ENCODE results near the gene TXNDC17.

The TXNDC17 gene

DNA sequence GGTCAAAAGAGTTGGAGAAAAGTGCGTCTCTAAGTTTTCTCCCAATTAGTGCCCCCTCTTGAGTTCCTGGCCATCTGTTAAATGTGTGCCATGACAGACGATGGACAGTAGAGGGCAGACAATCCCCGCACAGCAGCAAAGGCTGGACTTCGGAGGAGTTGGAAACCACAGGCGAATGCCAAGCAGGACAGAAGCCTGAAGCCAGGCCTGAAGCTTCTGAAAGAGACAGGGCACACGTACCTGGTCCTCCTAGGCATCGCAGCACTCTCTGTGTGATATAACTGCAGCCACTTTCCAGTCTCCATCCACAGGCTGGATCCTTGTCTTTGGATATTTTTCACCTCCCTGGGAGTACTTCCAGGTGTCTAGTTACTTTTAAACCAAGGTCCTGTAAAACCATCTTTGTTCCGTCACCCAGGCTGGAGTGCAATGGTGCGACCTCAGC lies 25.2 kb downstream of the TXNDC17 start:
- DNase-seq, result peak; percentile 13

- no peak for DNase-seq
Measured at GRCh38 chr17:6666557-6666956, 25.7 kb downstream of the TXNDC17 start.

DNA sequence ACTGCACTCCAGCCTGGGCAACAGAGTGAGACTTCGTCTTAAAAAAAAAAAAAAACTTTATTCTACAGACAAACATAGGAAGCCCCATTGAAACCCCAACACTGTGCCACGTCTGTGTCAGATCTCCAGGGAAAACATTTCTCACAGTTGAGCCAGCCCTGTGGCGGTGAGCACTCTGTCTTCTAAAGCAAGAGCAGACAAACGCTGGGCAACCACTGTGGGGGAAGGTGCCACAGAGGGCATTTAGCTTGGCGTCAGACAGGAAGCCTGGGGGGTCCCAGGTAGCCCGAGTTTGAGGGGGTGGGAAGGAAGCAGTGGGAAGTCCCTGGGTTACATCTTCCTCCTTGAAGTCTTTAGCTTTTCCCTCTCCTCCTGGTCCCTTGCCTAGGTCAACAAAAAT lies 26.7 kb downstream of the TXNDC17 start:
- DNase-seq, result no peak

DNA sequence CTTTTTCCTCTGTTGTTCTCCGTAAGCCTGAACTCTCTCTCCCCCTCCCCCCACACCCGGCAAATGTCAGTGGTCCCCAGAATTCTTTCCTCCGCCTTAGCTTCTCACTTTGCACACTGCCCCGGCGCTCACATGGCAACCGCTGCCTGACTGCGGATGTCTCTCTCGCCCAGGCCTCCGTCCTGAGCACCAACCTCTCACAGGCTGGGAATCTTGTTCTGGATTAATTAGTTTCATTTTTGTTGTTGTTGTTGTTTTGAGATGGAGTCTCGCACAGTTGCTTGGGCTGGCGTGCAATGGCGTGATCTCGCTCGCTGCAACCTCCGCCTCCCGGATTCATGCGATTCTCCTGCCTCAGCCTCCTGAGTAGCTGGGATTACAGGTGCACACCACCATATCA lies 27.4 kb downstream of the TXNDC17 start:
- DNase-seq, result no peak

- DNase-seq, result no peak
Measured at GRCh38 chr17:6668727-6669425, 28.0 kb downstream of the TXNDC17 start.

- no peak for DNase-seq
Measured at GRCh38 chr17:6669479-6670212, 28.8 kb downstream of the TXNDC17 start.

DNA sequence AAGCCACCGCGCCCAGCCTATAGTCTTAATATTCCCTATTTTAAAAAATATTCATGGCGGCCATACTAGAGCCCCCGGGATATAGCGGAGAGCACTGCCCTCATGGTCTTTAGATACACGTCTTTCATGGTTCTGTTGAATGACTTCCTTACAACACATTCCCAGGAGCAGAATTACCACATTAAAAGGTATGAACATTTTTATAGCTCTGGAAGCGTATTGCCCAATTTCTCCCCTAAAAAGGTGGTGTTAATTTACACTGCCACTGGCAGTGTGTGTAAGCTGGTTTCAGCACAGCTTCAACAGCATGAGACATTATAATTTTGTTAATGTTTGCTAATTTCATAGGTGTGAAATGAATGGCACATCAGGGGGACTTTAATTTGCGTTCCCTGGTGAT lies 29.7 kb downstream of the TXNDC17 start:
- DNase-seq, result no peak

GRCh38 chr17:6670999-6671398 lies 30.1 kb downstream of the TXNDC17 start:
- no peak for DNase-seq

DNA sequence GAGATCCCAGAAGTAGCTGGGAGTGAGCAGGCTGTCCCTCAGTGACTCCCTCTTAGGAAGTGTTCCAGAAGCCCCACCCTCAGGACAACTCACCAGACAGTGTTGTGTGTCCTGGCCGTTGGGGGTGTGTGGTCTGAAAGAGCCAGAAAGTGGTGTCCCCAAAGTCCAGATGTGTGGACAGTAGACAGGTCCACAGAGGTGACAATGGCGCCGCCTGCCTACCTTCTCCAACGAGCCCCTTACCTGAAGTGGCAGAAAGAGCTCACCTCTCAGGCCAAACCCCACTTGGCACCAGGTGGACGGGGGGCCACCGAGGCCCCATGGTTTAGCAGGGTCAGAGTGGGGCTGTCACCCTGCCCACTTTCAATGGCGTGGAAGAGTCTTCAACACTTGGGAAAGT lies 30.6 kb downstream of the TXNDC17 start:
- DNase-seq, result no peak

DNA sequence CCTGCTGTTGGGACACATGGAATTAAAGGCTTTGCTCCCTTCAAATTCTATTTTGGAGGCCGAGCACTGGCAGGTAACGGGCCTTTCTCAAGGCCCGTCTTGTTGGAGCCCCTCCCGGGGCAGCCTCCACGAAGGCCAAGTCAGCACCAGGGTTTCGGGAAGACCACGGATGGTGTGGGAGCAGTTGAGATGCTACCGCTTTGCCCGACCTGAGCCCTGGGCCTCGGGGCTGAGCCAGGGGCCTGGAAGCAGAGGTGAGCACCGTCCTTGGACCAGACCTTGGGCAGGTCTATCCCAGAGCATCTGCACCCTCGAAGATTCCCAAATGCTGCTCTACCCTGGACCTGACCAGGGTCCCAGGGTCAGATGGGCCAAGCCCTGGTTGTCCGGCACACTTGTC lies 33.7 kb downstream of the TXNDC17 start:
- DNase-seq, result no peak

DNA sequence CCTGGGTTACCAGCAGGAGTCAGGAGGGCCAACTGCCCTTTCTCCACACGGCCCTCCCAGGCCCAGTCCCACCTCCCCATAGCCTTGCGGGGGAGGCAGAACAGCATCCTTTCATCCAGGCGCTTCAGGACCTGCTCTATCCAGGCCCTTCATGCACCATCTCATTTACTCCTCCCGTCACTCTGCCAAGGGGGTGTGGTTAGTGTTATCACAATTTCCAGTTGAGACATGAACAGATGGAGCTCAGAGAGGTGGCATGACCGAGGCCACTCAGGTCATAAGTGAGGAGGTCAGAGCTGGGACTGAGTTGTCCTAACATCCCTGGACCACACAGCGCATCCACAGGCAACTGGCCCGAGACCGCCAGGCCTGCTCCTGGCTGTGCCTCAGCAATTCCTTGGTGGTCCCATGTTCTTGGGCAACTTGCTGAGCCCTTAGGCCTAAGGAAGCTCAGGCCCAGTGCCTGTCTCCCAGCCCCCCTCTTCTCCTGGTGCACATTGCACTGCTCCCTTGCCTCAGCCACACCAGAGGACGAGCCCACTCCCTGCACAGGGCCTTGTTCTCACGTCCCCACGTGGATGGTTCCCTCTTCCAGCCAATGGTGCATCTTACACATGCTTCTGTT lies 34.5 kb downstream of the TXNDC17 start:
- DNase-seq, result no peak

GRCh38 chr17:6676802-6677157 lies 35.9 kb downstream of the TXNDC17 start:
- DNase-seq, result no peak

DNA sequence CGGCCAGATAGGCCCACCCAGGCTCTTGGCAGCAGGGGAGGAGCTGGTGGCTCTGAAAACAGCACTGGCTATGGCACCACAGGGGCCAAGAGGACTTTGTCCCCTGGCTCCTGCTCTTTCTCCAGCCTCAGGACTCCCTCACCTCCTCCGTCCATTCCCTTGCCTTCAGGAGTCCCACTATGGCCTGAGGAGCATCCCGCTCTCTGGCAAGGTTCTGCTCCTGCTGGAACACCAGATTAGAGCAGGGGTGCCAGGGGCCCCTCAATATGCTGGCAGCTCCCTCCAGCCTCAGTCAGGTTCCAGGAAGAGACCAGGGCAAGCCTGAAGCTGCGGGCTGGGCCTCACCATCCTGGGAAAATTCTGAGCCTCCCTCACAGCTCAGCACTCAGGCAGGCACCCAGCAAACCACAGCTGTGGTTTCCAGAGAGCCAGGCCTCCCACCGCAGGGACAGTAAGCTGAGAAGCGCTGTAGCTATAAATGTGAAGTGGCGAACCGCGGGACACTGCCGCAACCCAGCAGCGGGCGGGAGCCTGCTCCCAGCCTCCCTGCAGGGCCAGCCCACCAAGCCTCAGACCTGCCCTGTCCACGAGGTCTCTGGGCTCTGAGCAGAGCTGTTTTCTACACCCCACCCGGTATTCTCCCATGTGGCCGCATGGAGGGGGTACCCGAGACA lies 36.4 kb downstream of the TXNDC17 start:
- DNase-seq, result no peak

GRCh38 chr17:6677946-6678345 lies 37.1 kb downstream of the TXNDC17 start:
- DNase-seq, result no peak

- DNase-seq, result no peak
Measured at GRCh38 chr17:6679241-6679640, 38.4 kb downstream of the TXNDC17 start.

GRCh38 chr17:6681176-6681575 lies 40.3 kb downstream of the TXNDC17 start:
- no peak for DNase-seq

DNA sequence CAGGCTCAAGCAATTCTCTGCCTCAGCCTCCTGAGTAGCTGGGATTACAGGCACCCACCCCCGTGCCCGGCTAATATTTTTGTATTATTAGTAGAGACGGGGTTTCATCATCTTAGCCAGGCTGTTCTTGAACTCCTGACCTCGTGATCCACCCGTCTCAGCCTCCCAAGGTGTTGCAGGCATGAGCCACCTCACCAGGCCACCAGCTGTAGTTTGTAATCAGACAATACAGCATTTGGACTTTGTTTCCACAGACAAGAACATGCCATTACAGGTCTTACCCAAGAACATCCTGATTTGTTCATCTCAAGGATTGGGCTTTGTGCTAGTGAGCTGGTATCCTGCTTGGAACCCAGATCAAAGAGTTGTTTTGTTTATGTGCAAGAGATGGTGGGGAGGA lies 40.8 kb downstream of the TXNDC17 start:
- DNase-seq, result no peak

DNA sequence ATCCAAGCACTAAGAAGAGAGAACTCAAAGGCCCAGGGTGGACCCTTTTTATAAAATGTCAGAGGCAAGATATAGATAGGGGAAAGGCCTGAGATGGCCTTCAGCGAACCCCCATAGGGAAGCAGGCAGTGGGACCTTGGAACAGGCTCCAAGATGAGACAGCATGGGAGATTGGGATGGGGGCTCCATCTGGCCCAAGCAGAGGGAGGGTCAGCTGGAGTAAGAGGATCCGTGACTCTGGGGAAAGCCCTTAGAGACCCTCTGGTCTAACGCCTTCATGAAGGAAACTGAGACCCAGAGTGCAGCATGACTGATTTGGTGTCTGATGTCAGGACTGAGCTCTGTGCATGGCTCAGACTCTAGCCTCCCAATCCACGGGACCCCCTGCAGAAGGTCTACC lies 41.5 kb downstream of the TXNDC17 start:
- DNase-seq, result no peak

GRCh38 chr17:6683081-6683684 lies 42.3 kb downstream of the TXNDC17 start:
- DNase-seq, result no peak

DNA sequence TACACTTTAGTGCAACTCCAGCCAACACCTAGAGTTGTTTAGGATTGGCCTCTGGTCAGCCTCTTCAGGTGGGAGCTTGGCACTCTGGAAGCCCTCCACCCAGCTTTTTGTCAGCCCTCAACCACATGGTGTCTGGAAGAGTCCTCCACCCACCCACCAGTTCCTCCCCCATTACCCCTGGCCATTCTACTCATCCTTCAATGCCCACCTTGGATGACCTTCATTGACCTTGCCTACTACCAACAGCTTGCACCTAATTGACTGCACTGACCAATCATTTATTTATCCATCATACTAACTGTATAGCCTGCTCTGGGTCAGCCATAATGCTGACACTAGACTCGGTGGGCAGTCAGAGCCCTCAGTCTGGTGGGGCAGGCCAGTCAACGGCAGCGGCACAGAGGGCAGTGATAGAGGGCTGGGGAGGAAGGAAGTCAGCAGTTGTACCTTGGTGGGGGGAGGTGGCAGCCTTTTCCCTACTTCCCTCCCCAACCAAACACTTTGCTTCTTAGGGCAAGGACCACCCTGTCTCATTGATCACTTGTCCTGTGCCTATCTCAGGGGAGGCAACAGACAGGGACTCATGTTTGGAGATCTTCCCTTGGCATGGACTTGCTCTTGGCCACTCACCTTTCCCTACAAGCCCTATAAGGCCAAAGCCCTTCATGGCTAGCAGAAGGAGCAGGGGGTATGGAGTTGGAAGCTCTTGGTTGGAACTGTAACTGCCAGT lies 43.0 kb downstream of the TXNDC17 start:
- no peak for DNase-seq

DNA sequence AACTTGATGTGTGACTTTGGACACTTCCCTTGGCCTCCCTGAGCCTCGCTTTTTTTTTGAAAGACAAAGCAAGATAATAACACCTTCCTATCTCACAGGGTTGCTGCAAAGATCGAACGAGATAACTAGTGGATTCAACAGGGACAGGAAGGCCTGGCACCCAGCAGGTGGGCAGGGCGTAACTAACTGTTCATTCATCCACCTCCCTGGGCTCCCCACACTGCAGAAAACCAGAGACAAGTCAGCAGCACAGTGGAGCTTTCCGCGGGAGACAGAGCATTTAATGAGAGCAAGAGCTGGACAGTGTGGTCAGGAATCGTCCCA lies 43.6 kb downstream of the TXNDC17 start:
- no peak for DNase-seq

DNA sequence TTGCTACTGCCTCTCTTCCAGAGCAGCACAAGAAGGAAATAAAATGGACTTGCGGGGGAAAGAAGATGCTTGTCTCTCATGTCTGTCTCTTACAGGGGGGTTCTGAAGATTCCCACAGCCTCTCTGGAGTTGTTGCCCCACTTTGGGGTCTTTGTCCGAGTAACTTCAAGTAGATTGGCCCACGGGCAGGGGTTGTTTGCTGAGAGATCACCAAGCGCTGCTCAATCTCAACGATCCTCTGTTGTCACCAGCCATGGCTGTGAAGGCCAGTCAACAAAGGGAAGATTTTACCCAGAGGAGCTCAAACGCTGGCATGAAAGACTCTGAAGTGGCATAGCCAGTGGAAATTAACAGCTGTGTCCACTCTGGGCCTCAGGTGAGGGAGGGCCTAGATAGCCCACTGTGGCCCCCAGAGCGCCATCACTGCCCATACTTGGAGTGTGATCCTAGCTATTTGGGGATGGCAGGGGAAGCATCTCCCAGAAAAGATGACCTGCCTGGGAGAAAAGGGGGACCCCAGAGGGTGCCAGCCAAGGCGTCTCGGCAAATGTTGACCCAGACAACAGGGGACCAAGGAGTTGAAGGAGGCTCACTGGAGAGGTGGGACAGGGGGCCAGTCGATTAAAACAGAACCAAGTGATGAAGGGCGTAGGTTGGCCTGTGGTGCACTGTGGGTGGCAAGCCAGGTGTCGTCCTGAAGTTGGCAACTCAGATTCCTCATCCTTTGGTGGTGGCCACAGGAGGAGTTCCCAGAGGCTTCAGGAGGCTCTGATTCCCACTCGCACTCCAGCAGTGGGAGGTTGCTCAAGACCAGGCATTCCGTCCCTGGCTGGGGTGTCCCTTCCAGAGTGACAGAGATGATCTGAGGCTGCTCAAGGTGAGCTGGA lies 44.3 kb downstream of the TXNDC17 start:
- no peak for DNase-seq
